Medulla oblongata (tissue), 1 donor: ENCODE results near the gene TUBB6.

Experiments used
- DNase-seq: peaks from one replicate; pipeline ENCODE4 v3.0.0-alpha.2; 2015; ENCODE audit errors: extremely low spot score

TUBB6 gene

GRCh38 chr18:12338382-12338781 lies 30.3 kb downstream of the TUBB6 start:
- no peak for DNase-seq

GRCh38 chr18:12340945-12341660 lies 33.1 kb downstream of the TUBB6 start:
- DNase-seq = no peak

- DNase-seq = no peak
Observed at GRCh38 chr18:12342661-12343060, 34.6 kb downstream of the TUBB6 start.

- no peak for DNase-seq
Observed at GRCh38 chr18:12345491-12346239, 37.6 kb downstream of the TUBB6 start.

GRCh38 chr18:12346240-12346565 lies 38.2 kb downstream of the TUBB6 start:
- DNase-seq = no peak

- DNase-seq = no peak
Observed at GRCh38 chr18:12347895-12348294, 39.9 kb downstream of the TUBB6 start.

GRCh38 chr18:12352188-12352587 lies 44.1 kb downstream of the TUBB6 start:
- no peak for DNase-seq

- no peak for DNase-seq
Observed at GRCh38 chr18:12359515-12359927, 51.5 kb downstream of the TUBB6 start.

- DNase-seq = no peak
Observed at GRCh38 chr18:12361770-12362378, 53.8 kb downstream of the TUBB6 start.

GRCh38 chr18:12362473-12363174 lies 54.6 kb downstream of the TUBB6 start:
- no peak for DNase-seq

- DNase-seq = peak; percentile 14
Observed at GRCh38 chr18:12366379-12366778, 58.3 kb downstream of the TUBB6 start.

GRCh38 chr18:12366784-12367183 lies 58.7 kb downstream of the TUBB6 start:
- no peak for DNase-seq

- no peak for DNase-seq
Observed at GRCh38 chr18:12369211-12369610, 61.2 kb downstream of the TUBB6 start.

- no peak for DNase-seq
Observed at GRCh38 chr18:12371590-12371989, 63.5 kb downstream of the TUBB6 start.

- DNase-seq = no peak
Observed at GRCh38 chr18:12372406-12372805, 64.4 kb downstream of the TUBB6 start.

GRCh38 chr18:12373116-12373770 lies 65.2 kb downstream of the TUBB6 start:
- DNase-seq = no peak

GRCh38 chr18:12373771-12374116 lies 65.7 kb downstream of the TUBB6 start:
- no peak for DNase-seq

GRCh38 chr18:12374401-12374800 lies 66.4 kb downstream of the TUBB6 start:
- DNase-seq = no peak
